ENCODE data around the gene VPS13D.
"Not testable (repeated sequence)": the region's sequence is repeated elsewhere in the genome, so short reads cannot be mapped to it uniquely, and the experiment has no call there.

Gene VPS13D

DNA sequence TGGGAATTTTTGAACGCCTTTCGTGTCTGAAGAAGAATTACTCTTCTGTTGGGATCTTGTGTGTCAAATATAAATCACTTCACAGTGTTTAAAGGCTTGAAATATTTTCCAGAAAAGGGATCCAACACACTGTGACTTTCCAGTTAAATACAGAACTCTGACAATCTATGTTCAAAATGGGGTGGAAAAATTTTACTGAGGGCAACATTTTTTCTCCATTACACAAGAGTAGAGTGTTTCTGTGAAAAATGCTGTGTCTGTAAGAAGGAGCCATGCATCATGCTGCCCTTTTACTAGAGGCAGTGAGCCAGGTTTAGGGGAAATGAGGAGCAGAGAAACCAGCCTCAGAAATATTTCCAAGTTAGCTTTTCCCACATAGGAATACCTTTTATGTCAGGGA lies 86.5 kb downstream of the VPS13D start:
- Histone ChIP-seq H3K36me3 (ENCODE audit: insufficient read depth) (no peaks in the 10 kb centered on the region), H3K4me2 (no peak overlapping the region), H2AFZ (ENCODE audit: low read depth) (no peak overlapping the region), H3K4me3 (IDR thresholded peaks at IDR 0.05; ENCODE audit: insufficient read depth, low read depth, low read length) (no peak overlapping the region), H4K20me1 (ENCODE audit: insufficient read depth) (no peaks in the 10 kb centered on the region), H3K9ac (no peak overlapping the region), H3K27me3 (ENCODE audit: insufficient read depth, low read depth) (no peaks in the 10 kb centered on the region), H3K79me2 (ENCODE audit: insufficient read depth, low read depth) (no peaks in the 10 kb centered on the region), H3K27ac (no peak overlapping the region), H3K4me1 (ENCODE audit: low read depth, poor library complexity, severe bottlenecking) (no peaks in the 10 kb centered on the region)
- TF ChIP-seq, protein P1, sequence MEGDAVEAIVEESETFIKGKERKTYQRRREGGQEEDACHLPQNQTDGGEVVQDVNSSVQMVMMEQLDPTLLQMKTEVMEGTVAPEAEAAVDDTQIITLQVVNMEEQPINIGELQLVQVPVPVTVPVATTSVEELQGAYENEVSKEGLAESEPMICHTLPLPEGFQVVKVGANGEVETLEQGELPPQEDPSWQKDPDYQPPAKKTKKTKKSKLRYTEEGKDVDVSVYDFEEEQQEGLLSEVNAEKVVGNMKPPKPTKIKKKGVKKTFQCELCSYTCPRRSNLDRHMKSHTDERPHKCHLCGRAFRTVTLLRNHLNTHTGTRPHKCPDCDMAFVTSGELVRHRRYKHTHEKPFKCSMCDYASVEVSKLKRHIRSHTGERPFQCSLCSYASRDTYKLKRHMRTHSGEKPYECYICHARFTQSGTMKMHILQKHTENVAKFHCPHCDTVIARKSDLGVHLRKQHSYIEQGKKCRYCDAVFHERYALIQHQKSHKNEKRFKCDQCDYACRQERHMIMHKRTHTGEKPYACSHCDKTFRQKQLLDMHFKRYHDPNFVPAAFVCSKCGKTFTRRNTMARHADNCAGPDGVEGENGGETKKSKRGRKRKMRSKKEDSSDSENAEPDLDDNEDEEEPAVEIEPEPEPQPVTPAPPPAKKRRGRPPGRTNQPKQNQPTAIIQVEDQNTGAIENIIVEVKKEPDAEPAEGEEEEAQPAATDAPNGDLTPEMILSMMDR (conservative IDR thresholded peaks at IDR 0.05; ENCODE audit: low read depth, low read length) = no peak

DNA sequence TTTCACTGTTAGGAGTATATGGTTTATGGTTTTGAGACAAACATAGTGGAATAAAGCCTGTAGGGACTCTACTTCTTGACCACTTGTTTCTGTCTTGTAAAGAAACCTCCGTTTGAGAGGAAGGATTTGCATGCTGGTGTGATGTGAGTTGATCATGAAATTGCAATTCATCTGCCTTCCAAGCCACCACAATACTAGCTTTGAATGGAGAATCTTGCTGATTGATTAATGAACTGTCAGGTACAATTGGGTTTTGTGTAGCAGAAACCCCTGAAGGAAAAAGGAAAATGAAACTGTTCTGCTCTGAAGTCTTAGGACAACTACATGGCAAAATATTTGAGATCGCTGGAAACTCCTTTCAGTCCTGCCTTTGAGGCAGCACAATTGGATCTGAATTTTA lies 90.7 kb downstream of the VPS13D start:
- Histone ChIP-seq H3K4me1 (ENCODE audit: low read depth, poor library complexity, severe bottlenecking) (no peaks in the 10 kb centered on the region), H3K9ac (no peak overlapping the region), H3K27ac (no peak overlapping the region), H3K4me2 (no peak overlapping the region), H4K20me1 (ENCODE audit: insufficient read depth) (no peaks in the 10 kb centered on the region), H3K36me3 (ENCODE audit: insufficient read depth) (no peaks in the 10 kb centered on the region), H3K79me2 (ENCODE audit: insufficient read depth, low read depth) (no peaks in the 10 kb centered on the region), H2AFZ (ENCODE audit: low read depth) (no peak overlapping the region), H3K4me3 (IDR thresholded peaks at IDR 0.05; ENCODE audit: insufficient read depth, low read depth, low read length) (no peak overlapping the region), H3K27me3 (ENCODE audit: insufficient read depth, low read depth) (no peaks in the 10 kb centered on the region)
- TF ChIP-seq, protein P1 (conservative IDR thresholded peaks at IDR 0.05; ENCODE audit: low read depth, low read length) = no peak

DNA sequence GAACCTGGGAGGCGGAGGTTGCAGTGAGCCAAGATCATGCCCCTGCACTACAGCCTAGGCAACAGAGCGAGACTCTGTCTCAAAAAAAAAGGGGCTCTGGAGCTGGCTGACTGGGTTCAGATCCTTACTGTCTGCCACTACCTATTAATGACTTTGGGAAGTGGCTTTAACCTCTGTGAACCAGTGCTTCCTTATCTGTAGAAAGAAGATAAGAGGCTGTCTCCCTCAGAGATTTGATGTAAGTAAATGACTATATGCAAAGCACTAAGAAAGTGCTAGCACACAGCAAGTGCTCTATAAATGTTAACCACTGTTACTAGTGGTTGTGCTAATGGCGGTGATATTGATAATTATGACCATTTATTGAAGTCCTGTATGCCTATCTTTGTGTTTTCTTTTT lies 94.6 kb downstream of the VPS13D start:
- H3K4me1 ChIP-seq (ENCODE audit: low read depth, poor library complexity, severe bottlenecking) = no peaks in the 10 kb centered on the region
- no peak overlapping the region for H2AFZ ChIP-seq (ENCODE audit: low read depth)
- no peak overlapping the region for H3K4me2 ChIP-seq
- TF ChIP-seq, protein P1 (conservative IDR thresholded peaks at IDR 0.05; ENCODE audit: low read depth, low read length) = no peak
- H3K36me3 ChIP-seq (ENCODE audit: insufficient read depth) = no peaks in the 10 kb centered on the region
- H3K9ac ChIP-seq = no peak overlapping the region
- H4K20me1 ChIP-seq (ENCODE audit: insufficient read depth) = no peaks in the 10 kb centered on the region
- no peak overlapping the region for H3K4me3 ChIP-seq (IDR thresholded peaks at IDR 0.05; ENCODE audit: insufficient read depth, low read depth, low read length)
- no peaks in the 10 kb centered on the region for H3K27me3 ChIP-seq (ENCODE audit: insufficient read depth, low read depth)
- no peaks in the 10 kb centered on the region for H3K79me2 ChIP-seq (ENCODE audit: insufficient read depth, low read depth)
- H3K27ac ChIP-seq = no peak overlapping the region

DNA sequence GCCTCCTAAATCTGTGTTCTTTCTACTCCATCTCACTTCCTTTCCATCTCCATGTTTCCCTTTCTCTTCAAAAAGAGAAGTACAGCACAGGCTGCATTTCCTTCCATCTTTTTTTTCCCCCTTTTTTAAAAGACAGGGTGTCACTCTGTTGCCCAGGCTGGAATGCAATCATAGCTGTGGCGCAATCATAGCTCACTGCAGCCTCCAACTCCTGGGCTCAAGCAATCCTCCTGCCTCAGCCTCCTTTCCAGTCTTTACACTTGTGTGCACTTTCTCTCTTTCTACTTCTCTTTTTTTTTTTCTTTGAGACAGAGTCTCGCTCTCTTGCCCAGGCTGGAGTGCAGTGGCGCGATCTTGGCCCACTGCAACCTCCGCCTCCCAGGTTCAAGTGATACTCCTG lies 95.1 kb downstream of the VPS13D start:
- H3K36me3 ChIP-seq (ENCODE audit: insufficient read depth); H3K4me2 ChIP-seq; H2AFZ ChIP-seq (ENCODE audit: low read depth); H3K4me1 ChIP-seq (ENCODE audit: low read depth, poor library complexity, severe bottlenecking); H3K79me2 ChIP-seq (ENCODE audit: insufficient read depth, low read depth); H3K4me3 ChIP-seq (IDR thresholded peaks at IDR 0.05; ENCODE audit: insufficient read depth, low read depth, low read length); H3K27ac ChIP-seq; H4K20me1 ChIP-seq (ENCODE audit: insufficient read depth); H3K27me3 ChIP-seq (ENCODE audit: insufficient read depth, low read depth); H3K9ac ChIP-seq: not testable (repeated sequence)

- H3K27ac ChIP-seq = no peak overlapping the region
- no peak overlapping the region for H3K4me3 ChIP-seq (IDR thresholded peaks at IDR 0.05; ENCODE audit: insufficient read depth, low read depth, low read length)
- H3K4me2 ChIP-seq = no peak overlapping the region
- no peaks in the 10 kb centered on the region for H3K79me2 ChIP-seq (ENCODE audit: insufficient read depth, low read depth)
- no peaks in the 10 kb centered on the region for H4K20me1 ChIP-seq (ENCODE audit: insufficient read depth)
- H3K9ac ChIP-seq = no peak overlapping the region
- no peaks in the 10 kb centered on the region for H3K27me3 ChIP-seq (ENCODE audit: insufficient read depth, low read depth)
- H3K4me1 ChIP-seq (ENCODE audit: low read depth, poor library complexity, severe bottlenecking) = no peaks in the 10 kb centered on the region
- no peaks in the 10 kb centered on the region for H3K36me3 ChIP-seq (ENCODE audit: insufficient read depth)
- TF ChIP-seq, protein P1 (conservative IDR thresholded peaks at IDR 0.05; ENCODE audit: low read depth, low read length) = no peak
- no peak overlapping the region for H2AFZ ChIP-seq (ENCODE audit: low read depth)
Observed at GRCh38 chr1:12326986-12327385, 97.2 kb downstream of the VPS13D start.
